Mesendoderm (in vitro differentiated cells): Measurements from ENCODE around the gene CA7.
"Not testable (repeated sequence)": the region's sequence is repeated elsewhere in the genome, so short reads cannot be mapped to it uniquely, and the experiment has no call there.

Experiments used
- DNase-seq: peaks from one replicate; pipeline ENCODE4 v3.0.0; 2013
- H2AK5ac ChIP-seq: 2 replicates; pipeline ENCODE4 v1.6.1; 2013; ENCODE audit warnings: low read length, inconsistent platforms
- H2BK120ac ChIP-seq: 2 replicates; pipeline ENCODE4 v1.6.1; 2013; ENCODE audit warnings: low read depth, mild to moderate bottlenecking, low read length, moderate library complexity, mixed read lengths
- H2BK15ac ChIP-seq: replicated peaks from 2 replicates; pipeline ENCODE4 v1.6.1; 2013; ENCODE audit warnings: low read depth, mild to moderate bottlenecking, moderate library complexity
- H2BK5ac ChIP-seq: 2 replicates; pipeline ENCODE4 v1.6.1; 2013; ENCODE audit warnings: low read length, inconsistent platforms
- H3K18ac ChIP-seq: 2 replicates; pipeline ENCODE4 v1.6.1; 2013; ENCODE audit warnings: mild to moderate bottlenecking, low read length, mixed read lengths
- H3K23ac ChIP-seq: one replicate; pipeline ENCODE4 v1.6.1; 2013; ENCODE audit warnings: low read length
- H3K27ac ChIP-seq: 2 replicates; pipeline ENCODE4 v1.5.1; 2013; ENCODE audit warnings: low read depth, mild to moderate bottlenecking, inconsistent platforms, low read length, moderate library complexity
- H3K27me3 ChIP-seq: 2 replicates; pipeline ENCODE4 v1.6.1; 2013; ENCODE audit warnings: low read length, control low read depth, mild to moderate bottlenecking, inconsistent platforms; ENCODE audit not compliant: insufficient read depth, poor library complexity
- H3K36me3 ChIP-seq: 2 replicates; pipeline ENCODE4 v1.6.1; 2013; ENCODE audit warnings: low read length, inconsistent platforms; ENCODE audit not compliant: control insufficient read depth, insufficient read depth
- H3K4ac ChIP-seq: one replicate; pipeline ENCODE4 v1.6.1; 2013; ENCODE audit warnings: low read depth, mild to moderate bottlenecking, low read length, moderate library complexity
- H3K4me1 ChIP-seq: 2 replicates; pipeline ENCODE4 v1.6.1; 2013; ENCODE audit warnings: low read depth, low read length, inconsistent platforms; ENCODE audit not compliant: control insufficient read depth
- H3K4me2 ChIP-seq: 2 replicates; pipeline ENCODE4 v1.6.1; 2013; ENCODE audit warnings: low read length
- H3K4me3 ChIP-seq: 2 replicates; pipeline ENCODE4 v1.5.1; 2013; ENCODE audit warnings: mild to moderate bottlenecking, low read length
- H3K56ac ChIP-seq: one replicate; pipeline ENCODE4 v1.6.1; 2013; ENCODE audit warnings: low read length
- H3K79me1 ChIP-seq: 2 replicates; pipeline ENCODE4 v1.6.1; 2013; ENCODE audit warnings: low read length, inconsistent platforms
- H3K79me2 ChIP-seq: 2 replicates; pipeline ENCODE4 v1.6.1; 2013; ENCODE audit warnings: mild to moderate bottlenecking, low read length; ENCODE audit not compliant: control insufficient read depth, insufficient read depth
- H3K9ac ChIP-seq: 2 replicates; pipeline ENCODE4 v1.6.1; 2013; ENCODE audit warnings: low read length, inconsistent platforms
- H4K5ac ChIP-seq: one replicate; pipeline ENCODE4 v1.6.1; 2013; ENCODE audit warnings: low read length
- H4K8ac ChIP-seq: one replicate; pipeline ENCODE4 v1.6.1; 2013; ENCODE audit warnings: low read depth, mild to moderate bottlenecking, control low read depth, low read length, moderate library complexity
- WGBS: extraction: QIAGEN DNeasy Blood & Tissue Kit; methylation state at CpG from one replicate; pipeline ENCODE4 v1.1.7; 2013; ENCODE audit warnings: low lambda C conversion rate, missing lambda C conversion rate; ENCODE audit not compliant: insufficient coverage; ENCODE audit errors: extremely low coverage; 5-methylcytosine and 5-hydroxymethylcytosine counted together

Gene CA7

GRCh38 chr16:66871363-66871762, 27.1 kb downstream of the CA7 start:
- H3K4ac ChIP-seq, H3K18ac ChIP-seq, H3K23ac ChIP-seq, H3K4me1 ChIP-seq, H2AK5ac ChIP-seq, H3K36me3 ChIP-seq, H3K27me3 ChIP-seq, H4K5ac ChIP-seq, H3K27ac ChIP-seq, H2BK120ac ChIP-seq, H3K9ac ChIP-seq, H2BK15ac ChIP-seq, H3K79me2 ChIP-seq, H3K4me2 ChIP-seq, DNase-seq, H2BK5ac ChIP-seq, H4K8ac ChIP-seq, H3K56ac ChIP-seq, H3K79me1 ChIP-seq, H3K4me3 ChIP-seq: not testable (repeated sequence)
- no CpG with 5 or more reads among the region's 2 CpGs for WGBS

- H3K4me3 ChIP-seq, result no peak overlapping the region
- no peak overlapping the region for H2AK5ac ChIP-seq
- DNase-seq, result no peak
- no peak overlapping the region for H4K5ac ChIP-seq
- H3K27me3 ChIP-seq, result no peaks in the 10 kb centered on the region
- no peak overlapping the region for H3K9ac ChIP-seq
- no peak overlapping the region for H3K56ac ChIP-seq
- H3K79me2 ChIP-seq, result no peaks in the 10 kb centered on the region
- H3K23ac ChIP-seq, result no peak overlapping the region
- H3K4me2 ChIP-seq, result no peak overlapping the region
- no peak overlapping the region for H3K4ac ChIP-seq
- H2BK5ac ChIP-seq, result no peak overlapping the region
- H3K18ac ChIP-seq, result no peak overlapping the region
- H4K8ac ChIP-seq, result no peak overlapping the region
- H3K79me1 ChIP-seq, result no peaks in the 10 kb centered on the region
- H2BK15ac ChIP-seq, result no peak overlapping the region
- no peaks in the 10 kb centered on the region for H3K4me1 ChIP-seq
- no peak overlapping the region for H3K27ac ChIP-seq
- H2BK120ac ChIP-seq, result no peak overlapping the region
- WGBS, result no CpG with 5 or more reads among the region's 3 CpGs
- H3K36me3 ChIP-seq, result no peaks in the 10 kb centered on the region
Observed at GRCh38 chr16:66871840-66872239, 27.6 kb downstream of the CA7 start.

GRCh38 chr16:66872559-66872942, 28.3 kb downstream of the CA7 start:
- Histone ChIP-seq H3K4me1 (no peaks in the 10 kb centered on the region), H3K27ac (no peak overlapping the region), H3K4me2 (peak overlapping the region; percentile 44), H4K5ac (no peak overlapping the region), H3K4me3 (no peak overlapping the region), H2AK5ac (no peak overlapping the region), H2BK15ac (no peak overlapping the region), H3K18ac (no peak overlapping the region), H3K56ac (peak overlapping the region; percentile 83), H3K79me1 (no peaks in the 10 kb centered on the region), H2BK5ac (no peak overlapping the region), H3K36me3 (no peaks in the 10 kb centered on the region), H3K79me2 (no peaks in the 10 kb centered on the region), H3K4ac (no peak overlapping the region), H3K9ac (peak overlapping the region; percentile 64), H4K8ac (no peak overlapping the region), H3K23ac (no peak overlapping the region), H3K27me3 (no peaks in the 10 kb centered on the region), H2BK120ac (no peak overlapping the region)
- no CpG with 5 or more reads among the region's 4 CpGs for WGBS
- DNase-seq, result no peak

DNA sequence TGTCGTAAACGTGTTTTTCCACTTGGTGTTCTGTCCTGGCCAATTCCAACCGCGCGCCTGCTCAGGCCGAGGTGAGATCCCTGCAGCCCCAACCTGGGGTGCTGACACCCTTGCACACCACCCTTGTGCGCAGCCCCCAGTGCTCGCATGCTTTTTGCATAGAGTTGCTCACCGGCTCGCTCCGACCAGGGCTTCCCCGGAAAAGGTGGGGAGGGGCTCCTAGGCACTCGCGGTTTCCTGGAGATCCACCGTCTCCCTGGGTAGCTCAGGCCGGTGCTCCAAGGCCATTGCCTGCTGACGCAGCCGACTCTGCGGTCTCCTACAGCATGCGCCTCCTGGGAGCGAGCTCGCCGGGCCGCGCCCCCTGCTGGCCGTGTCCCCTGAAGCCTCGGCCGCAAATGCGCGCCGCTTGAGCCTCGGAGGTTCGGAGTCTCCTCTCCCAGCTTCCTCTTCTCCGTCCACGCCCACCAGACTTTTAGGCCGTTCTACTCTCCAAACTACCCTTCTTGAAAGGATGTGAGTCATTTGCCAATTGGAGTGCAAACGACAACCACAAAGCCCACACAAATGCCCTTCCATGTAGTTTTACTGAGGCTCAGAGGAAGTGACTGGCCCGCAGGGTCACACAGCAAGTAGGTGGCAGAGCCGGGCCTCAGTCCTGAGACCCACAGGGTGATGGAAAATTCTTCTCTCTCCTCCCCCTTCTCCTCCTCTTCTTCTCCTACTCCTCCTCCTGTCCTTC, 28.9 kb downstream of the CA7 start:
- peak; percentile 96 for DNase-seq
- Histone ChIP-seq H3K23ac (no peak overlapping the region), H3K79me2 (no peaks in the 10 kb centered on the region), H3K9ac (peak overlapping the region; percentile 64), H3K4me1 (no peaks in the 10 kb centered on the region), H3K27ac (no peak overlapping the region), H3K4me3 (no peak overlapping the region), H3K4me2 (peak overlapping the region; percentile 44), H2BK120ac (no peak overlapping the region), H3K36me3 (no peaks in the 10 kb centered on the region), H2BK15ac (no peak overlapping the region), H3K4ac (no peak overlapping the region), H2AK5ac (no peak overlapping the region), H3K79me1 (no peaks in the 10 kb centered on the region), H2BK5ac (no peak overlapping the region), H4K5ac (no peak overlapping the region), H3K27me3 (no peaks in the 10 kb centered on the region), H3K18ac (no peak overlapping the region), H4K8ac (no peak overlapping the region), H3K56ac (peak overlapping the region; percentile 83)
- WGBS, result no CpG with 5 or more reads among the region's 39 CpGs

DNA sequence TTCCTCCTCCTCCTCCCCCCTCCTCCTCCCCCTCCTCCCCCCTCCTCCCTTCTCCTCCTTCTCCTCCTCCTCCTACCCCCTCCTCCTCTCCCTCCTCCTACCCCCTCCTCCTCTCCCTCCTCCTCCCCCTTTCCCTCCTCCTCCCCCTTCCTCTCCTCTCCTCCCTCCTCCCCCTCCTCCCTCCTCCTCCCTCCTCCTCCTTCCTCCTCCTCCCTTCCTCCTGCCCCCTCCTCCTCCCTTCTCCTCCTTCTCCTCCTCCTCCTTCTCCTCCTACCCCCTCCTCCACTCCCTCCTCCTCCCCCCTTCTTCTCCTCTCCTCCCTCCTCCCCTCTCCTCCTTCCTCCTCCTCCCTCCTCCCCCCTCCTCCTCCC, 29.5 kb downstream of the CA7 start:
- DNase-seq, result no peak
- H3K4ac ChIP-seq, result no peak overlapping the region
- H2BK5ac ChIP-seq, result no peak overlapping the region
- no peak overlapping the region for H3K18ac ChIP-seq
- H3K56ac ChIP-seq, result no peak overlapping the region
- no peaks in the 10 kb centered on the region for H3K36me3 ChIP-seq
- no peak overlapping the region for H3K9ac ChIP-seq
- H3K27ac ChIP-seq, result no peak overlapping the region
- no peak overlapping the region for H3K23ac ChIP-seq
- H2BK120ac ChIP-seq, result no peak overlapping the region
- H4K5ac ChIP-seq, result no peak overlapping the region
- no peak overlapping the region for H4K8ac ChIP-seq
- H3K4me1 ChIP-seq, result no peaks in the 10 kb centered on the region
- H3K79me1 ChIP-seq, result no peaks in the 10 kb centered on the region
- no peak overlapping the region for H2BK15ac ChIP-seq
- no peak overlapping the region for H3K4me3 ChIP-seq
- H3K79me2 ChIP-seq, result no peaks in the 10 kb centered on the region
- no peak overlapping the region for H2AK5ac ChIP-seq
- no peaks in the 10 kb centered on the region for H3K27me3 ChIP-seq
- no peak overlapping the region for H3K4me2 ChIP-seq
